ENCODE measurements around the gene CPEB3. TPM values are rescaled to one million over a fixed set of nuclear protein-coding genes. Genes with fewer than 3 reads are reported as not detected.

Gene CPEB3
- total RNA-seq, 2 donors from 2014 or later: 9.3 to 10.2 TPM

DNA sequence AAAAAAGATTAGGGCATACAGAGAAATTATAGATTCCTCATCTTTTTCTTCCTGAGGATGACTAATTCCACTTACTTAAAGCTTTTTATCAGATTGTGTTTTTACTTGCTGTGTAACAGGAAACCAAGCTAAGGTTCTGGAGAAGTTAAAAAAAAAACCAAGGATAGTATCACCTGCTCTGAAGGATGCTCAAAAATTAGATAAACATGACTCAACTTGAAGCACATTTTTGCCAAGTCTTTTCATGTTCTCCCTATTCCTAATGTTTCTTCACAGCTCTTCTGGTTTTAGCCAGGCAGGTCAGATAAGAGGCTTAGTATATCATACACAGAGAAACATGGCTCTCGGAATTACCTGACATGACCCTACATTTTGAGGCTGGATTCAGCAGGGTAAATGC, 90.3 kb downstream of the CPEB3 start:
- intact Hi-C loops (cut with DNase I): no loop called here
- no peak for TF ChIP-seq POLR2A (IDR thresholded peaks at IDR 0.05)
- TF ChIP-seq, protein P1, sequence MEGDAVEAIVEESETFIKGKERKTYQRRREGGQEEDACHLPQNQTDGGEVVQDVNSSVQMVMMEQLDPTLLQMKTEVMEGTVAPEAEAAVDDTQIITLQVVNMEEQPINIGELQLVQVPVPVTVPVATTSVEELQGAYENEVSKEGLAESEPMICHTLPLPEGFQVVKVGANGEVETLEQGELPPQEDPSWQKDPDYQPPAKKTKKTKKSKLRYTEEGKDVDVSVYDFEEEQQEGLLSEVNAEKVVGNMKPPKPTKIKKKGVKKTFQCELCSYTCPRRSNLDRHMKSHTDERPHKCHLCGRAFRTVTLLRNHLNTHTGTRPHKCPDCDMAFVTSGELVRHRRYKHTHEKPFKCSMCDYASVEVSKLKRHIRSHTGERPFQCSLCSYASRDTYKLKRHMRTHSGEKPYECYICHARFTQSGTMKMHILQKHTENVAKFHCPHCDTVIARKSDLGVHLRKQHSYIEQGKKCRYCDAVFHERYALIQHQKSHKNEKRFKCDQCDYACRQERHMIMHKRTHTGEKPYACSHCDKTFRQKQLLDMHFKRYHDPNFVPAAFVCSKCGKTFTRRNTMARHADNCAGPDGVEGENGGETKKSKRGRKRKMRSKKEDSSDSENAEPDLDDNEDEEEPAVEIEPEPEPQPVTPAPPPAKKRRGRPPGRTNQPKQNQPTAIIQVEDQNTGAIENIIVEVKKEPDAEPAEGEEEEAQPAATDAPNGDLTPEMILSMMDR (IDR thresholded peaks at IDR 0.05): no peak
- Histone ChIP-seq H3K27me3 (no peaks in the 10 kb centered on the region), H3K36me3 (replicated peaks in 1 of 2; ENCODE audit: insufficient read depth in 1 of 2, low read depth in 2 of 2) (no peaks in the 10 kb centered on the region), H3K4me3 (no peak overlapping the region), H3K4me1 (no peaks in the 10 kb centered on the region), H3K27ac (no peak overlapping the region), H3K9me3 (no peaks in the 10 kb centered on the region)
- DNase-seq (no peak), ATAC-seq (no peak)
- WGBS, 2 donors: 38 to 67% methylated on average over 1 of the region's 1 CpG

DNA sequence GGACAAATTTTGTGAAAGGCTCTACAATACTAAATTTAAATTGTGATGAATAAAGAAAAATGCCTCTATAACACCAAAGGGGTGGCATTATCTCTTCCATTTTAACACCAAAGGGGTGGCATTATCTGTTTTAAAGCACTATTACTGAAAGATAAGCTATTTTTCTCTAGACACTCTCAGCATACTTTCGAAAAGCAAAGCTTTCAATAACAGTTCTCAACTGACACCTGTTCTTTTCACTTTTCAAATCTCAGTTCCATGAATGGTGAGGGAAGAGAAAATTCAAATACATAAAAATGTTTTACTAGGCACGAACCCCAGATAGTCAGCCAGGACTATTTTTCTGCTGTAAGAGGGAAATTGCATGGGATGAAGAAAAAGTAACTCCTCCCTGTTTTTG, 103.8 kb downstream of the CPEB3 start:
- Histone ChIP-seq H3K4me1 (peaks cover 4% of the 10 kb centered on the region), H3K27ac (no peak overlapping the region), H3K9me3 (no peaks in the 10 kb centered on the region), H3K36me3 (replicated peaks in 1 of 2; ENCODE audit: insufficient read depth in 1 of 2, low read depth in 2 of 2) (no peaks in the 10 kb centered on the region), H3K27me3 (no peaks in the 10 kb centered on the region), H3K4me3 (no peak overlapping the region)
- WGBS, 2 donors: 82 to 86% methylated on average over 2 of the region's 2 CpGs
- DNase-seq (no peak), ATAC-seq (no peak)
- intact Hi-C loops (cut with DNase I): no loop called here
- TF ChIP-seq POLR2A (IDR thresholded peaks at IDR 0.05): no peak
- TF ChIP-seq, protein P1 (IDR thresholded peaks at IDR 0.05): no peak

DNA sequence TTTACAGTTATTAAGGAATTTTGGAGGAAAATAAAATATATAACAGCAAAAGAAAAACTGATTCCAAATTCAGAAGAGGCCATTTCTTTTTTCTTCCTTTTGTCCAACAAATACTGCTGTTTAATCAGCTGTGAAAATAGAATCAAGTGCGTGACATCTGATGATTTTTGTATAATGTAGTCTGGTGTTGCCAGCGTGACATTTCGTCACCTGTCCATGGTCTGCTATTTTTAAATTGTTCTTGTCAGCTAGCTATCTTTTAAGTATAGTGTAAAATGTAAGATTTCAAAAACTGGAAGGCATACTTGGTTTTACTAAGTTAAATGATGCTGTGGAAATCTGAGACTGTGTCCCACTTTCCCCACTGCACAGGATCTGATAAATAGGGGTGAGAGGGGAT, 105.9 kb downstream of the CPEB3 start:
- Histone ChIP-seq H3K27ac (no peak overlapping the region), H3K27me3 (no peaks in the 10 kb centered on the region), H3K4me1 (peaks cover 9% of the 10 kb centered on the region), H3K4me3 (no peak overlapping the region), H3K9me3 (no peaks in the 10 kb centered on the region), H3K36me3 (replicated peaks in 1 of 2; ENCODE audit: insufficient read depth in 1 of 2, low read depth in 2 of 2) (no peaks in the 10 kb centered on the region)
- WGBS, 2 donors: 41 to 47% methylated on average over 3 of the region's 3 CpGs
- ATAC-seq (no peak), DNase-seq (no peak)
- intact Hi-C loops (cut with DNase I): no loop called here
- TF ChIP-seq, protein P1 (IDR thresholded peaks at IDR 0.05): no peak
- TF ChIP-seq POLR2A (IDR thresholded peaks at IDR 0.05): no peak

DNA sequence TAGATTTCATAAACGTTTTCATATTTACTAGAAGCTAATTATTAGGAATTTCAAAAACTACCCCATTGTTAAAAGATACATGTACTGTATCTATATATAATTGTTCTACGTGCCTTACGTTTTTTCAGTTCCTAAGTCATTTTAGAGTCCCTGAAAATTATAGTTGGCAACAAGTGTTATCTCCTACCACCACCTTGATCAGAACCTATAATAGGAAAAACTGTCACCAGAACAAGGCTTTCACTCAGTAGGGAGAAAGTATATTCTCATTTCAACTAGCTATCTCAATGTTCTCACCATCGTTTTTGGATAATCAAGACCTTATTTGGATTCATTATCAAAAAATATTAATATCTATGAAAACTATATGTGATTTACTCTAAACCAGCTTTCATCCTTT, 107.7 kb downstream of the CPEB3 start:
- intact Hi-C loops (cut with DNase I): no loop called here

DNA sequence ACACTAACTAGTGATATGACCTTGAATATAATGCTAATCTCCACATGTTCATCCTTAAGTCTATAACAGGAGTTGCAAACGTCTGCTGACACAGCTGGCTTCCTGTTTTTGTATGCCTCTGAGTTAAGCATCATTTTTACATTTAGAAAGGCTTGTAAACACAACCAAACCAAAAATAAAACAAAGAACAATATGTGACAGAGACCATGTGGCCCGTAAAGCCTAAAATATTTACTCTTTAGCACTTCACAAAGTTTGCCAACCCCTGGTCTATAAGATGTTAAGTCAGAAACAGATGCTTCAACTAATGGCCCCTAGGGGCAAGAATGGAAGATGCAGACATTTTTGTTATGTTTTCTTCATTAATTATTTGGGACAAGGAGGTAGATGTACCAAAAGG, 109.3 kb downstream of the CPEB3 start:
- ATAC-seq: no peak
- Histone ChIP-seq H3K27ac (no peak overlapping the region), H3K9me3 (no peaks in the 10 kb centered on the region), H3K4me1 (peaks cover 9% of the 10 kb centered on the region), H3K4me3 (no peak overlapping the region), H3K27me3 (no peaks in the 10 kb centered on the region), H3K36me3 (replicated peaks in 1 of 2; ENCODE audit: insufficient read depth in 1 of 2, low read depth in 2 of 2) (no peaks in the 10 kb centered on the region)
- intact Hi-C loops (cut with DNase I): no loop called here
- WGBS, 2 donors: 28 to 32% methylated on average over 2 of the region's 2 CpGs
- no peak for DNase-seq
- no peak for TF ChIP-seq POLR2A (IDR thresholded peaks at IDR 0.05)
- TF ChIP-seq, protein P1 (IDR thresholded peaks at IDR 0.05): peak in 3 of 7 experiments; percentile 10 to 24 (median 11)

More for the DNA sequence above, 107.7 kb downstream of the CPEB3 start:
- DNase-seq: no peak
- Histone ChIP-seq H3K27ac (no peak overlapping the region), H3K9me3 (no peaks in the 10 kb centered on the region), H3K4me3 (no peak overlapping the region), H3K4me1 (peaks cover 9% of the 10 kb centered on the region), H3K36me3 (replicated peaks in 1 of 2; ENCODE audit: insufficient read depth in 1 of 2, low read depth in 2 of 2) (no peaks in the 10 kb centered on the region), H3K27me3 (no peaks in the 10 kb centered on the region)
- TF ChIP-seq, protein P1 (IDR thresholded peaks at IDR 0.05): no peak
- TF ChIP-seq POLR2A (IDR thresholded peaks at IDR 0.05): no peak
- WGBS, 2 donors: 84 to 87% methylated on average over 4 of the region's 4 CpGs
- ATAC-seq: no peak

Measured in body of pancreas (tissue), 4 donors.